GM18508 (cell line): ENCODE measurements around the gene PAQR4.

Source experiments
- ATAC-seq: cut with Tn5 transposase; IDR thresholded peaks from one replicate; pipeline ENCODE4 v1.9.1; 2021; ENCODE audit warnings: moderate number of reproducible peaks; ENCODE audit not compliant: insufficient read depth, unreplicated experiment

The PAQR4 gene

GRCh38 chr16:2976673-2977072, 7.5 kb downstream of the PAQR4 start:
- ATAC-seq: no peak

- no peak for ATAC-seq
Observed at GRCh38 chr16:2977440-2977839, 8.3 kb downstream of the PAQR4 start.

- ATAC-seq: no peak
Observed at GRCh38 chr16:2979669-2980226, 10.6 kb downstream of the PAQR4 start.

GRCh38 chr16:2980227-2981176, 11.4 kb downstream of the PAQR4 start, which contains the start of gene PKMYT1:
PKMYT1 (minus strand) TSS chr16:2980446; CDS start chr16:2979657, 789 bp downstream.
- no peak for ATAC-seq

- no peak for ATAC-seq
Observed at GRCh38 chr16:2981177-2981898, 12.2 kb downstream of the PAQR4 start.

GRCh38 chr16:2981899-2982250, 12.7 kb downstream of the PAQR4 start:
- ATAC-seq: no peak

GRCh38 chr16:2982402-2982801, 13.3 kb downstream of the PAQR4 start:
- no peak for ATAC-seq

GRCh38 chr16:2983706-2984136, 14.6 kb downstream of the PAQR4 start:
- no peak for ATAC-seq

- ATAC-seq: no peak
Observed at GRCh38 chr16:2985462-2985861, 16.3 kb downstream of the PAQR4 start.

- ATAC-seq: no peak
Observed at GRCh38 chr16:2985893-2986355, 16.8 kb downstream of the PAQR4 start.

- ATAC-seq: no peak
Observed at GRCh38 chr16:2986623-2987188, 17.6 kb downstream of the PAQR4 start.

- ATAC-seq: no peak
Observed at GRCh38 chr16:2987286-2987685, 18.1 kb downstream of the PAQR4 start.

- ATAC-seq: no peak
Observed at GRCh38 chr16:2987833-2988232, 18.7 kb downstream of the PAQR4 start.

- ATAC-seq: no peak
Observed at GRCh38 chr16:2988590-2989099, 19.5 kb downstream of the PAQR4 start.

- no peak for ATAC-seq
Observed at GRCh38 chr16:2990891-2991290, 21.7 kb downstream of the PAQR4 start.

GRCh38 chr16:2991566-2992261, 22.6 kb downstream of the PAQR4 start:
- no peak for ATAC-seq

- ATAC-seq: no peak
Observed at GRCh38 chr16:2992383-2993081, 23.4 kb downstream of the PAQR4 start.

GRCh38 chr16:2996298-2996697, 27.1 kb downstream of the PAQR4 start:
- ATAC-seq: no peak

GRCh38 chr16:2999929-3000328, 30.8 kb downstream of the PAQR4 start:
- no peak for ATAC-seq
